ENCODE results near the gene FAAP20. TPM values are rescaled to one million over a fixed set of nuclear protein-coding genes. Genes with fewer than 3 reads are reported as not detected.

Gene FAAP20
- total and polyA plus RNA-seq, 12 donors, result 2.7 to 185 (median 62.0) TPM

DNA sequence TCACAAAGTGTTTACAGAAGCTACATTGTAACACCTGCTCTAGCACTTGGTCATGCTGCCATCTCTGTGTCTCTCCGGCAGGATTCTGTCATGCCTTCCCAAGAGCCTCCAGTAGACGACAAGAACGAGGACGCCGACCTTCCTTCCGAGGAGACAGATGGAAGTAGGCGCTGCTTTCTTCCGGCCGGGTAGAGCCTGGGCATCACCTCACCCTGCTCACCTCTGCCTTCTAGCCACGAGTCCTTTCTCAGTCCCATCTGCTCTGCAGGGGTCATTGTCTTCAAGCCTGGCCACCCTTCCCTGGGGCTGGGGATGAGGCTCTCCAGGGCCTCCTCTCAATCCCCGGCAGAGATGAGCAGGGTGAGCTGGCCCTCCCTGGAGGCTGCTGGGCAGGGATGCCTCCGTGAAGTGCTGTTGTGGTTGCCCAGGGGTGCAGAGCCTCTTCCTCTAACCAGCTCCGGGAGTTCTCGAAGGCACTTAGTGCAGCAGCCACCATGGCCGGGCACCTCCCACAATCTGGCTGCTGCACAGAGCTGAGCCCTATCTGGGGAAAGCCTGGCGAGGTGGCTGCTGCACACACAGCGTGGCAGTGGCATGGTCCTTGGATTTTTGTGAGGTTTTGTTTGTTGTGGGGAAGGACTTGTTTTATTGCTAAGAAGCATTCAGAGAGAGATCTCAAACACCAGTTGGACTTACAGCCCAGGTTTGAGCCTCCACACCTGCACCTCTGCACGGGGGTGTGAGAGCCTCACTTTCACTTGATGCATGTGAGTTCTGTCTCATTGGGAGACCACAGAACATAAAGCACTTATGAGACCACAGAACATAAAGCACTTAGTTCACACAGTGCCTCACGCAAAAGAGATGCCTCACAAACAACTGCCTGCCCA, 48.4 kb downstream of the FAAP20 start:
- intact Hi-C loops (cut with DNase I), result no loop called here
- H3K27me3 ChIP-seq, result no peaks in the 10 kb centered on the region
- no peak for DNase-seq
- TF ChIP-seq, protein P1, sequence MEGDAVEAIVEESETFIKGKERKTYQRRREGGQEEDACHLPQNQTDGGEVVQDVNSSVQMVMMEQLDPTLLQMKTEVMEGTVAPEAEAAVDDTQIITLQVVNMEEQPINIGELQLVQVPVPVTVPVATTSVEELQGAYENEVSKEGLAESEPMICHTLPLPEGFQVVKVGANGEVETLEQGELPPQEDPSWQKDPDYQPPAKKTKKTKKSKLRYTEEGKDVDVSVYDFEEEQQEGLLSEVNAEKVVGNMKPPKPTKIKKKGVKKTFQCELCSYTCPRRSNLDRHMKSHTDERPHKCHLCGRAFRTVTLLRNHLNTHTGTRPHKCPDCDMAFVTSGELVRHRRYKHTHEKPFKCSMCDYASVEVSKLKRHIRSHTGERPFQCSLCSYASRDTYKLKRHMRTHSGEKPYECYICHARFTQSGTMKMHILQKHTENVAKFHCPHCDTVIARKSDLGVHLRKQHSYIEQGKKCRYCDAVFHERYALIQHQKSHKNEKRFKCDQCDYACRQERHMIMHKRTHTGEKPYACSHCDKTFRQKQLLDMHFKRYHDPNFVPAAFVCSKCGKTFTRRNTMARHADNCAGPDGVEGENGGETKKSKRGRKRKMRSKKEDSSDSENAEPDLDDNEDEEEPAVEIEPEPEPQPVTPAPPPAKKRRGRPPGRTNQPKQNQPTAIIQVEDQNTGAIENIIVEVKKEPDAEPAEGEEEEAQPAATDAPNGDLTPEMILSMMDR (IDR thresholded peaks at IDR 0.05), result no peak
- no peak for TF ChIP-seq POLR2A (IDR thresholded peaks at IDR 0.05)
- WGBS, 4 donors, result 86 to 100% (median 88%) methylated on average over 5 to 19 of the region's 19 CpGs
- no peak overlapping the region for H3K4me3 ChIP-seq
- no peak overlapping the region for H3K27ac ChIP-seq
- no peaks in the 10 kb centered on the region for H3K4me1 ChIP-seq (replicated peaks in 1 of 2)
- peaks cover 0 to 10% of the 10 kb centered on the region in 2 donors for H3K36me3 ChIP-seq (replicated peaks in 1 of 2)
- H3K9me3 ChIP-seq (replicated peaks in 1 of 3), result no peaks in the 10 kb centered on the region

DNA sequence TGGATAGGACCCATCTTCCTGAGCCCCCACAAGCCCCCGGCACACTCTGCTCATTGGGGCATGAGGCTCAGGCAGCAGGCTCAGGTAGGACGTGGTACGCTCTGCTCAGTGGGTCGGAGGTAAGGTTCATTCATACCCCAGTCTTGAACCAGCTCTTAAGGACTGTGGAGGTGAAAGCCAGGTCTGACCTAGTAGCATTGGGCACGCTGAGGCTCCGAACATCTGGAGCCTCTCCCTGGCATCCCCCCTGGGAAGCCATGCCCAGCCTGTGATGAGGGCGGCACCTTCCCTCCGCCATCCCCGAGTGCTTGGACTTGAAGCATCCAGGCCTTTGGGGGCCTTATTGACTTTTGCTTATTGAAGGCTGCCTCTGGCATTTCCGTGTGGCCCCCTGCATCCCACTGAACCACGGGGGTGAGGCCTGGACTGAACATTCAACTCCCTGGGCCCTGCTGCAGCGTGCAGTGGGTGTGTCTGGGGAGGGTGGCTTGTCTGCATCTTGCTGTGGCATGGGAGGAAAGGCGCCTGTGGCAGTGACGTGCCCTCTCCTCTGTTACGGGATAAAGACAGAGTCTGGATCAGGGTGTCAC, 50.0 kb downstream of the FAAP20 start:
- intact Hi-C loops (cut with DNase I), result no loop called here
- Histone ChIP-seq H3K9me3 (replicated peaks in 1 of 3) (no peaks in the 10 kb centered on the region), H3K36me3 (replicated peaks in 1 of 2) (peaks cover 0 to 10% of the 10 kb centered on the region in 2 donors), H3K27ac (no peak overlapping the region), H3K4me3 (no peak overlapping the region), H3K27me3 (no peaks in the 10 kb centered on the region), H3K4me1 (replicated peaks in 1 of 2) (no peaks in the 10 kb centered on the region)
- no peak for DNase-seq
- WGBS, 4 donors, result 90 to 93% (median 92%) methylated on average over 7 to 15 of the region's 15 CpGs
- TF ChIP-seq POLR2A (IDR thresholded peaks at IDR 0.05), result no peak
- TF ChIP-seq, protein P1 (IDR thresholded peaks at IDR 0.05), result no peak

DNA sequence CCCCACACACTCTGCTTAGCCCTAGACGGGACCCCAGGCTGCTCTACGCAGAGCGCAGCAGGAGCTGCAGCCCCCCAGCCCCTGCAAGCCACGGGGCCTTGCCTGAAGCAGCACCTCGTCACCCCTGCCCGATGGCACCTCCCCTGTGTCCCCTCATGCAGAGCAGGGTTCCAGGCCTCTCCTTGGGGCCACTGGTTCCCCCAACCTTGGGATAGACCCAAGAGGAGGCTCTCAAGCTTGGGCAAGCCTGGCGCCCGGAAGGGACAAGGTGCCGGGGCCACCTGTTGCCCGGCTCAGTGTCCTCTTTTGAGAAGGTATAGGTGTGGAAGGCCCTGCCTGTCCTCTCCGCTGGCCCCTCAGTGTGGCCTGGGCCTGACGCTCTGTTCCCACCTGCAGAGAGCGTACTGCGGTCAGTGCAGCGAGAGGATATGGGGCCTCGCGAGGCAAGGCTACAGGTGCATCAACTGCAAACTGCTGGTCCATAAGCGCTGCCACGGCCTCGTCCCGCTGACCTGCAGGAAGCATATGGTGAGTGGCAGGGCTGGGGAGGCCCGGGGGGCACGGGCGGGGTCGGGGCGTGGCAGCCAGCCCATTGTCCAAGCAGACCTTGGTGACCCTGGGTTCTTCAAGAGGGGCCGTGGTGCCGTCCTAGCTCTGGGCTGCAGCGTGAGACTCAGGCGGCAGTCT, 50.6 kb downstream of the FAAP20 start:
- H3K36me3 ChIP-seq (replicated peaks in 1 of 2), result peaks cover 0 to 10% of the 10 kb centered on the region in 2 donors
- 90 to 95% (median 90%) methylated on average over 21 to 30 of the region's 30 CpGs for WGBS, 4 donors

More for the DNA sequence above, 50.6 kb downstream of the FAAP20 start:
- Histone ChIP-seq H3K4me3 (no peak overlapping the region), H3K27me3 (no peaks in the 10 kb centered on the region), H3K27ac (no peak overlapping the region), H3K4me1 (replicated peaks in 1 of 2) (no peaks in the 10 kb centered on the region), H3K9me3 (replicated peaks in 1 of 3) (no peaks in the 10 kb centered on the region)
- TF ChIP-seq POLR2A (IDR thresholded peaks at IDR 0.05), result no peak
- TF ChIP-seq, protein P1 (IDR thresholded peaks at IDR 0.05), result no peak
- intact Hi-C loops (cut with DNase I), result no loop called here
- DNase-seq, result no peak
